GM21576 (cell line): Measurements from ENCODE around the gene TNFRSF19.

ENCODE experiments used
- ATAC-seq: cut with Tn5 transposase; IDR thresholded peaks from one replicate; pipeline ENCODE4 v1.9.1; 2021; ENCODE audit warnings: mild to moderate bottlenecking, moderate library complexity; ENCODE audit not compliant: unreplicated experiment

TNFRSF19 gene

DNA sequence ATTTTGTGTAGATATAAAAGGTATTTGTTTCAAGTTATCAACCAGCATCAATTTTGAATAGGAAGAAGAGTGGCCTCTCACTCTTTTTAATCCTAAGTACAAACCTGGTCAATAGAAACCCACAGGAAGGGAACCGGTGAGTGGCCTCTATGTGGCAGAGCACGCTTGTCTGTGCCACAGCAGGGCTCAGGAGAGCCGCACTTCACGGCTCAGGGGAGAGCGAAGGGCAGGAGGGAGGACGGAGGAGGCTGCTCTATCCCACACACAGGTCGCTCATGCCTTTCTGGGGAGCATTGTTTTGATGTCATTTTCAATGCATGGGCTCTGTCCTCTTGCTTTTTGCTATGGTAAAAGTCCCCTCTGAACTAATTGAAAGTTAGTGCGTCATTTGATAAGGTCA, 57.2 kb downstream of the TNFRSF19 start:
- no peak for ATAC-seq

DNA sequence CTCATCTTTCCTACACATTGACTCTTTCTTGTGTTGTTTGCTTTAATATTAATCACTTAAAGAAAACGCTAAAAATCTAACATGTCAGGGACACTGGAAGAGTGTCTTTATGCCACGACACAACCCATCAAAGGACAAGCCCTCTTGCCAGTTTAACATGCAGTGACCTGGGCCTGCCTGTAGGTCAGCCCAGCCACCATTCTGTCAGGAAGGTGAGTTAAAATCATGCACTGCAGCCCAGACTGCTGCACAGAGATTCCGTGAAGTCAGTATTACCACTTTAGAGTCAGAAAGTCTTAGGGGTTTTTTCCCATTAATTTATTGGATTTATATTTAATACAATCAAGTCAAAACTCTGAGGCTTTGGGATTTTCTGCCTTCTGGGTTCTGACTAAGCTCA, 58.0 kb downstream of the TNFRSF19 start:
- ATAC-seq: no peak

DNA sequence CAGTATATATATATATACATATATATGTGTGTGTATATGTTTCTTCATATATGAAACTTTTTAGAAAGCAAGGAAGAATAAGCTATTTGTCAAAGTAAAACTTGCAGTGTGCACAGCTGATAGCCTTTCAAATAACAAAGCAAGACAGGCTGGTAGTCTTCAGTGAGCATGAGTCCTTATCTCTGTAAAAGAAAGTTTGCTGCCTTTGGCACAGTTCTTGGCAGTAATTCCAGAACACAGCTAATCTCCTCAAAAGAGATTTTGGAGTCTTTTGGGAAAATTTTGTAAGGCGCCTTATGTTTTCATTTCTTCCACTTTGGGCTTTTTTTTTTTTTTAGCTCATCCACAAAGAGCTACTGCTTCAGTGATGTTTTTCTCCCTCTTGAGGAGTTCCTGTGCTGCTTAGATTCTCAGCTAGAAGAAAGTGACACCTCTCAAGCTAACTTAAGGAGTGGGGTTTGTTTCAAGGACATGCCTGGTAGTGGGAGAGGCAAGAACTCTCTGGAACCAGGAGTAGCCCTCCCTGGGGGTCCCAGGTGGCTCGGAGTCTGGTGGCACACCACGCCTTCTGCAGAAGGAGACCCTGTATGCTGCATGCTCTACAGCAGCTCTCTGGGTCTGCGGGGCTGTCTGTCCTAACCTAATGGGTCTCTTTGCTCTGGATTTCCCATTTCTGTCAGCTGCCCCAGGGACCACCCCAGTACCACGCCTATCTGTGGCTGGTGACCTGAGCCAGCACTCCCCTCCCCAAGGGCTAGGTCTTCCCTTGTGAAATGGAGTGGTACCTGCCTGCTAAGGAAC, 58.8 kb downstream of the TNFRSF19 start:
- ATAC-seq: no peak

DNA sequence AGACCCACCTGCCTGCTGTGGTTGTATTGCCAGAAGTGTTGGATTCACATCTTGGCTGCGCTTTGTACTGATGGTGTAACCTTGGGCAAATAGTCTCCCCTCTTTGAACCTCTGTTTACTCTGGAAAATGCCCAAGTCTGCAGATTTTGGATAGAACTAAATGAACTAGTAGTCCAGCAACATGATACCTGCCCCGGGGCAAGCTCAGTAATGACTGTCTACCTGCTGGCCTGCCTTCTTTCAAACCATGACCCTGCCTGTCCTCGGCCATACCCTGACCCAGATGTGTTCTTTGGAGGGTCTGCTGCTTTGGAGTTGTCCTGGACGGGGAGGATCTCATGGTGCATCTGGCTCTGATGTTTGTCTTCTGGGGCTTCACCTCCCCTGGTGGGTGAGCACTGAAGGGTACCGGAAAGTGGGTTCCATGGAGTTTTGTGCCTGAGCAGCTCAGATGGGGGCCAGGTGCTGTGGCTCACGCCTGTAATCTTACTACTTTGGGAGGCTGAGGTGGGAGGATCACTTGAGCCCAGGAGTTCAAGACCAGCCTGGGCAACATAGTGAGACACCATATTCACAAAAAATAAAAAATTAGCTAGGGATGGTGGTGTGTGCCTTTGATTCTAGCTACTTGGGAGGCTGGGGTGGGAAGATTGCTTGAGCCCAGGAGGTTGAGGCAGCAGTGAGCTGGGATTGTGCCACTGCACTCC, 59.5 kb downstream of the TNFRSF19 start:
- no peak for ATAC-seq

DNA sequence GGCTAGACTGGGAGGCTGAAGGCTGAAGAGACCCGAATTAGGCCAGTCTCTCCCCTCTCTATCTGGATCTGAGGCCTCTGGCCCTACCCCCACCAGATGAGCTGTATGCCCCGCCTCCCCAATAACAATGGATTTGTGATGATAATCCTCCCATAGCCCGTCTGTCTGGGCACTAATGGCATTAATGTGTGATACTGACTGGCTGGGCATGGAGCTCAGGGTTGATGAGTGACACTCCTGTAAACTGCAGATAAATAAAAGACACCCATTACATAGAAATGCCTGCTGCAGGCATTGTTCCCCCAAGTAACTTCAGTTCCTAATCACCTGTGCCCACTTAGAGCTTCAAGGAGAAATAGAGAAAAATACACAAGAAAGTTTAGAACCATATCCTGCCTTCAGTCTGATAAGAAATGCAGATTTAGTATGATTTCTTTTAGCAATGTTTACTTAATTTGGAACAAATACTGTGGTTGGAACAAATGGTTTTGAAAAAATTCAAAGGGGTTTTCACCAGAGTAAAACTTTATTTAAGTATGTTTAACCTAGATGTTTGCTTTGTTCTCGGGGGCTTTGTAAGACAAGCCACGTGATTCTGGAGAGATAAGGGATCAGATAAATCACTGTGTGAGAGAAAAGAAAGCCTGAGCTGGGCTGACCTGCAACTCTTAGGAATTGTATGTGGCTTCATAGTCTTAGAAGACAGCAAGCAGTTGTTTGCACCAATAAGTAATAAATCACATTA, 60.3 kb downstream of the TNFRSF19 start:
- ATAC-seq: no peak

DNA sequence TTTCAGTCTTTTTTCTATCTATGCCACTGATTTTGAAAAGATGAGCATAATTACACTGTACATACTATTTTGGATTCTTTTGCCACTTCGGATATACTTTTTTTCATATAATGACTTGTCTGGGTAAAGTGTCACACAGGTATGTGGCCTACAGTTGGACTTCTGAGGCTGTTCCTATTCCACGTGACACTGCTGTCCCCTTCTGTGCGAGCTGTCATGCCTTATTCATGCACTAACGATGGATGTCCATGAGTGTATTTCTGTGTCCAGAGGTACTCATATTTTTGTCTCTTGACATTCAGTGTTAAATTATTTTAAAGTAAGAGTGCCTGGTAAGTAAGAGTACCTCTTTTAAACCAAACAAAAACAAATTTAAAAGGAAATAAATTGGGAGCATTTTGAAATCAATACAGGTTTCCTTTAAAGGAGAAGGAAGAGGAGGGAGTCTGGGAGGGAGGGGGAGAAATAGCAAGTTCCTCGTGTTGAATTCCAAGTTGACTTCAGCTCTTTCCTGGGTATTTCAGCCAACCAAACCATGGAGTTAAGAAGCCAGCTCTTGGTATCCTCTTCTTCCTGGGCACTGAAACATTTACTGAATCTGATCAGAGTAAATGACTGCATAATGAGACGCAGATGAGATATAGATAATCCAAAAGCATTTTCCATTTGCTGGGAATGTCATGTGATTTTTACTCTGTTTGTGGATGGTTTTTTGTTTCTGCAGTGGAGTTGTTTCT, 61.3 kb downstream of the TNFRSF19 start:
- ATAC-seq: no peak

DNA sequence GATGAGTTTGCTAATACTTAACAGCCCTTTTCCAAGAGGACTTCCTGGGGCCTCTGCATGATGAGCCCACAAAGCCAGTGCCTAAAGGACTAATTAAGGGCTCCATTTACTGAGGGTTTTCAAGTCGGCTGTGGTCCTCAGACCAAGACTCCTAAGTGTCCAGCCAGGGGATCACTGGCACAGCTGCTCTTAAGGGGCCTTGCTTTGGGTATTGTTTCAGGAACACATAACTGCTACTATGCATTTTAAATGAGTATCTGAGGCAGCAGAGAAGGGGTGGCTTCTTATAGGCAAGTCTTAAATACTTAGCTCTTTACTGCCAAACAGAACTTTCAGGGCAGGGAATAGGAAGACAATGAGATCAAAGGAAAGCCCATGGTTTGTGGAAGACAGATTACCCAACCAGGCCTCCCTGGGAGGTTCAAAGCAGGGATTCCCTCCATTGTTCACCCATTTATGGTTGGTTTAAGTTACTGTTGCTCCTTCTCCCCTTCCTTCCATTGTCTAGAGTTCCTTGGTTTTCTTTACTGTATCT, 61.9 kb downstream of the TNFRSF19 start:
- ATAC-seq: no peak

DNA sequence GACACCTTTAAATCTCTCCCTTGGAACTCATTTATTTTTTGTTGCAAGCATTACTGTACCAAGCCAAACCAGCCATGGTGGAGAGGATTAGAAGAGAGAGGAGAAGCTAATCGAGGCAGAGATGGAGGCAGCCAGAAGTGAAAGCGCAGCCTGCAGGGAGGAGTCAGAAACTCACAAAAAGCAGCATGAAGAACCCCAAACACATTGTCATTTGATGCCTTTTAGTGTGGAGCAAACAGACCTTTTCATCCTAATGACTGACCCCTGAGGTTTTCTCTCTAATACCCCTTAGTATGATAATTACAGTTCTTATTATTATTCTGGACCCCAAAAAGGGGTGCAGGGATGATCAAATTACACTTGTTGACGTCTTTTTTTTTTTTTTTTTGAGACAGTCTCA, 62.5 kb downstream of the TNFRSF19 start:
- ATAC-seq: no peak

DNA sequence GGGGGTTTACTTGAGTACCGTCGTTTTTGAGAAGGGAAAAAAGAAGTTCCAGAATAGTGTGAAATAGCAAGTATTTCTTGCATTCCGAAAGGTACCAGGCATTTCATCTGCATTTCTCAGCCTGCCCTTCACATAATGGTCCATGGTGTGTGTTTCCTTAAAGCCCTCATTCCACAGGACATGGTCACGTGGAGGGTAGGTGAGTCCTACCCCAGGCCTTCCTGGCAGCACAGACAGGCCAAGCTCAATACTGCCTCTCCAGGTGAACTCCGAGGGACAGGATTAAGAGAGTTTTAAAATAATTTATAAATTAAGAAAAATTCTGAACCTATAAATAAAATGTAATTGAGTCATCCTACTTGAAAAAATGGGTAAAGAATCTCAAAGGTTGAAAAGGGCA, 64.7 kb downstream of the TNFRSF19 start:
- ATAC-seq: no peak

DNA sequence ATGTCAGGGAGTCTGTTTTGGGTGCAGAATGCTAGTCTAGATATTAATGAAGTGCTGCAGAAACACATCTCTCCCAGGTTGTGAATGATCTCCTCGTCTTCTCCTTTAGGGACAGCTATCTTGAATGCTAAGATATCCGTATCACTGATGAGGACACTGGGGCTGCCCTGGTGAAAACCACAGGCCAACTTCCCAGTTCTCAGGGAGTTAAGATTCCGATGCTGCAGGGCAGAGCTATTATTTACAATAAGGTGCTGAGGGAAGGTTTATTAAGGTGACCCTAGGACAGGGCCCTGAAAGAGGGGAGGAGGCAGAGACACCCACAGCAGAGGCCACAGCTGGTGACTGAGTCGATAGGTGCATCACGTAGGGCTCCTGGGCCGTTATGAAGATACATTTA, 66.1 kb downstream of the TNFRSF19 start:
- ATAC-seq: no peak

DNA sequence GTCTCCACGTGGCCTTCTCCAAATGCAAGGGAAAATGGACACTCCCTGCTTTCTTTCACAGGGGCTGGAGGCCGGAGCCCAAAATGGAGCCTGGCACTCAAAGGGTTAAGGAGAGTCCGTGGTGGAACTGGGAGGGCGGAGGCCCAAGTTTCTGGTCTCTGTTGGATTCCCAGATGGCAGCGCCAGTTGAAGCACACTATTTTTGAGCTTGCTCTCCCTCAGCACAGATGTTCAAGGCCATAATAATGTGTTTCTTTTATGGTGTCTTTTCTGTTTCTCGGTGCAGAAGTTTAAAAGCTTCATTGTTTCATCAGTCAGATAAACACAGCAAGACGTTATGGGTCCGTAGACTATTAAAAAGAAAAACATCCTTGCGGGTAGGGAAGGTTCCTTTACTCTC, 67.6 kb downstream of the TNFRSF19 start:
- no peak for ATAC-seq

DNA sequence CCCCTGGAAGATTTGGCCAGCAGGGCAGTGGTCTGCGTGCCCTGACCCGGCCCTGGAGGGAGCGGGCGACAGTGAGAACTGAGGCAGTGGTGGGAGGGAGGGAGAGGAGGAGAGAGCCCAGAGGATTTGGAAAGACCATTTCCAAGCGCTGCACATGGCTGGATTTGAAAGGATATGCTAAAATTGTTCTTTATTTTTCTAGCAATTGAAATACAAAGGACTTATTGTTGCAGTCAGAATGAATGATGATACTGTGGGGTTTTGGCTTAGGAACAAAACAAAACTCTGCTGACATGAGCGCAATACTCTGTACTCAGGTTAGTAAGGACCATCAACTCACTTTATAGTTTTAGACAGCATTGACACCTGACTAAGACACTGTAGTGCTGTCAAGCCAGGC, 69.5 kb downstream of the TNFRSF19 start:
- no peak for ATAC-seq

DNA sequence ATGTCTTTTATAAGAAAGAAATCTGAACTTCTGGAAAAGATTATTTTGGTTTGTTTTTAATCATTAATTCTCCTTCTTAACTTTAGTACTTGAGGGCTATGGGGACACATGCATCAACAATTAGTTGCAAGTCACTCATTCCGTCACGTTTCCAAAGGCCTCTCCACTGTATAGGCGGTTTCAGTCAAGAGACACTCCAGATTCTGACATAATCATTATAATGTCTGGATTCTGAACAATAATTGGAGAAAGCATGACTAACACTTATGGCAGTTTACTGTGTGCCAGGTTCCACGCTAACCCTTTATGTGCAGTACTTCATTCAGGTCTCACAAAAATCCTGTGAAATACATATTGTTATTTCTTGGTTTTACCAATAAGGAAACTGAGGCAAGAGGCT, 71.9 kb downstream of the TNFRSF19 start:
- no peak for ATAC-seq

DNA sequence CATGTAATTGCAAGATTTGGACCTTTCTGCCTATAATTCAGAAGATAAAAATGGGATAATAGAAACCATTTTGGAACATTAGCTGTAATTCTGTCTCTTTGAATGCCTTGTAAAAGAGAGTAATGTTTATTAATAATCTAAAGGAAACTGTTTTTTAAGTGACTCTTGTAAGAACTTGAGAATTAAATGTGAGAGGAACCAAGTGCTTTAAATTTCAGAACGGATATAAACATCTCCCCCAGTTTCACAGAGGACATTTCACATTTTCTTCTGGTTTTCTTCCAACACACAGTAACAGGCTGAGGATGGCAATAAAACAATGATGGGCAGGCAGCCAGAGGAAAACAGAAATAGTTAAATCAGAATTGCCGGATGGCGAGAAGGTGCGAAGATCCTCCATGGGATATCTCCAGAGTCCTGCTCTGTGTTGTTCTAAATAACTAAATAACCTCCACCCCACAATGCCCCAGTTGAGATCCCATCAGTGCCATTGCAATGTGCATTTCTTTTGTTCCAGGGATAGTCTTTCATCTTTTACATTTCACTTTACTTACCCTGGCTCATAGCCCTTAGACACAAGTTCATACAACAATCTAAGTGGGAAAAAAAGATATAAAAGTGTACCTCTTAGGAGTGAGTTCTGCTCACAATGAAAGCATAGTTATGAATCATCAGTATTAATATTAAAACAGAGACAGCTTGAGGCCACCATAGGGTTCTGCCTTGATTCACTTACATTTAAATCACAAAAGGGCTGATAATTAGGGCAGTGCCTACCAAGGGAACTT, 73.3 kb downstream of the TNFRSF19 start:
- no peak for ATAC-seq

DNA sequence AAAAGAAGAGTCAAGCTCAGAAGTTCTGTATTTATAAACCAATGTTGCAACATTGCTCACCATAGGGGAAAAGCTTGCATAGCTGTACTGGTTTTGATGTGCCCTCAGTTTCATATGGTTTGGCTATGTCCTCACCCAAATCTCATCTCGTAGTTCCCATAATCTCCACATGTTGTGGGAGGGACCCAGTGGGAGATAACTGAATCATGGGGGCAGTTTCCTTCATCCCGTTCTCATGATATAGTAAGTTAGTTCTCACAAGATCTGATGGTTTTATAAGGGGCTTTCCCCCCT, 73.9 kb downstream of the TNFRSF19 start:
- ATAC-seq: no peak

DNA sequence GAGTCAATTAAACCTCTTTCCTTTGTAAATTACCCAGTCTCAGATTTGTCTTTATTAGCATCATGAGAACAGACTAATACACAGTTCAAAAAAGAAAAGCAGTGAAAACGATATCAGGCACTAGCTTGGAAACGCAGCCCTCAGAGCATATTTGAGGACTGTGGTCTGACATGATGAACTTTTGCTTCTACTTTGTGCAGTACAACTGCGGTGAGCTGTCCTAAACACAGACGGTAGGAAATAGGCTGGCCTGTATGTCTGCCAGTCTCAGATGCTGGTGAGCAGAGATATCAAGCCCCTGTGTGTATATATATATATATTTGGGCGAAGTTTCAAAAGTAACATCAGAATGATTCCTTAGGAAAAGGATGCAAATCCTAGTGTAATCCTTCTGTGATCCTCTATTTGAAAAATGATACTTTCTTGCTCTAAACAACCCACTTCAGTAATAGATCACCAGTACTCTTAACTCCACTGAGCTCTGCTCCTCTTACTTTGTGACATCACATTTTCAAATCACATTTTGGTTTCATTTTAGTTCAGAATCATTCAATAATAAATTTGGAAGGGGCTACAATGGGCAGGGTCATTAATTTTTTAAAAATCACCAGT, 74.4 kb downstream of the TNFRSF19 start:
- ATAC-seq: no peak

DNA sequence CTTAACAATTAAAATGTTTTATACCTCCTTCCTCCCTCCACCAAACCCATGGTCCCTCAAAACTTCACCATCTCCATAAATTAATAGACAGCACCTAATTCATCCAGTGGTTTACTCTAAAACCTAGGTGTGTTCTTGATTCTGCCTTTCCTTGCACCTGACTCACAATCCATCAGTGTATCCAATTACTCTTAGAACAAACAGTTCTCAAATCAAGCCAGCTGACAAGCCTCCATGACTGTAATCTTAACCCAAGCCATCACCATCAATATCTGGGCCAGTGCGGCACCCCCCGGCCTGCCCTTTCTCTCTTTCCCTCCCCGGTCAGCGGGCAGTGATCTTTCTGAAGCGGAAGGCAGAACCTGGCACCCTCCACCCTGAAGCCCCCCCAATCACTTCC, 75.6 kb downstream of the TNFRSF19 start:
- no peak for ATAC-seq

DNA sequence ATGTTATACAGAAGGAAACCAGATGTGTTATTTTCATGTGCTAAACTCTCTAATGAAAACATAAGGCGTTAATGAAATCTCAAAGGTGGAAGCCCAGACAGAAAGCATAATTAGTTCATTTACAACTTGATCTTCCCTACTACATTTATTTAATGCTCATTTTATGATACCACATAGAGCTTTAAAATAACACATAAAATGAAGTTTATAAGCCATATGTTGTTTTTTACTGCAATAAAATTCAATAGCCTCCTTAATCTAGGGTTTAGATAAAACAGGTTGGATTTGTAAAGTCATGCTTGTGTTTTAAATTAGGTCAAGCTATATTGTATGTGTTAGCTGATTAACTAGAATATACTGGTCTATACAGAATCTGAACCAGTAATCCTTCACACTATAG, 81.2 kb downstream of the TNFRSF19 start:
- ATAC-seq: no peak

DNA sequence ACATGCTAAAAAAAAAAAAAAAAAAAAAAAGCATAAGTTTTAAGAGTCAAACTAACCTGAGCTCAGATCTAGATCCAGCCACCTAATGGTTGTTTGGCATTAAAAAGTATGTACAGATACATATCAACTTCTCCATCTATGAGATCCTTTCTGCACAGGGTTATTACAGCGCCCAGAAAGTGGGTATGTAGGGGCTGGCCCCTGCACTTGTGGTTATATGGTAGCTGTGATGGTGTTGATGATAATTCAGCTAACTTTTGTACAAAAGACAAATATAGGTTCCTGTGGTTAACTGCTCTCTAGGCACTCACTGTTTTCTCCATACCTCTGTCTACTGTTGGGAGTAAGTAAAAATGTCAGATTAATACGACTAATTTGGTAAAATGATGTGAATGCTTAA, 81.7 kb downstream of the TNFRSF19 start:
- ATAC-seq: no peak
